ENCODE results near the gene SMARCE1.

DNA sequence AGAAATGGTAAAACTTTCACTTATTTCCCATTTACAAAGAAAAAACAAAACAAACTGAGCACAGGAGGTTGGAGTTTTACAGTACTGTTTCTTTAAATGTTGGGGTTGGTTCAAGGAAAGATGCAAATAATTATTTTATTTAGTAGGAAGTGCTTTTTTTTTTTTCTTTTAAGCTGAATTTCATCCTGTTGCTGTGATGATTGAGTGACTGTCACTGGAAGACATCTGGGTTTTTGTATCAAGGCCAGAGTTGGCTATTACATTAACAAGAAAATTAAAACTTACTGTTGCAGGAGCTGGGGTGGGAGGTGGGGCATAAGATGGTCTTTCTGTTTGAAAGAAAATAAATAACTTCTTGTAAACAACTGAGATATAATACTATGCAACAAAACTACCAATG lies 2.3 kb downstream of the SMARCE1 start:
- TF ChIP-seq, protein P1, sequence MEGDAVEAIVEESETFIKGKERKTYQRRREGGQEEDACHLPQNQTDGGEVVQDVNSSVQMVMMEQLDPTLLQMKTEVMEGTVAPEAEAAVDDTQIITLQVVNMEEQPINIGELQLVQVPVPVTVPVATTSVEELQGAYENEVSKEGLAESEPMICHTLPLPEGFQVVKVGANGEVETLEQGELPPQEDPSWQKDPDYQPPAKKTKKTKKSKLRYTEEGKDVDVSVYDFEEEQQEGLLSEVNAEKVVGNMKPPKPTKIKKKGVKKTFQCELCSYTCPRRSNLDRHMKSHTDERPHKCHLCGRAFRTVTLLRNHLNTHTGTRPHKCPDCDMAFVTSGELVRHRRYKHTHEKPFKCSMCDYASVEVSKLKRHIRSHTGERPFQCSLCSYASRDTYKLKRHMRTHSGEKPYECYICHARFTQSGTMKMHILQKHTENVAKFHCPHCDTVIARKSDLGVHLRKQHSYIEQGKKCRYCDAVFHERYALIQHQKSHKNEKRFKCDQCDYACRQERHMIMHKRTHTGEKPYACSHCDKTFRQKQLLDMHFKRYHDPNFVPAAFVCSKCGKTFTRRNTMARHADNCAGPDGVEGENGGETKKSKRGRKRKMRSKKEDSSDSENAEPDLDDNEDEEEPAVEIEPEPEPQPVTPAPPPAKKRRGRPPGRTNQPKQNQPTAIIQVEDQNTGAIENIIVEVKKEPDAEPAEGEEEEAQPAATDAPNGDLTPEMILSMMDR (IDR thresholded peaks at IDR 0.05; ENCODE audit: low read length), result no peak
- no peak for TF ChIP-seq EZH2 (IDR thresholded peaks at IDR 0.05; ENCODE audit: borderline replicate concordance, low read length)

Data from OCI-LY1 (cell line).